Liver (tissue), 9 donors: ENCODE results near the gene MYO15B. TPM values are rescaled to one million over a fixed set of nuclear protein-coding genes. Genes with fewer than 3 reads are reported as not detected.
A peak's percentile ranks its signal among the peaks of the same experiment; 100 is the strongest.

Experiments used
- DNase-seq: peaks from one replicate; pipeline ENCODE4 v3.0.0-alpha.2; 2017; ENCODE audit warnings: low spot score
- H3K27ac ChIP-seq, 2 donors: one replicate each; pipeline ENCODE4 v1.7.0; 2013; ENCODE audit warnings: inconsistent platforms in 2 of 2, low read length in 2 of 2, control low read depth in 1 of 2, low read depth in 1 of 2, mild to moderate bottlenecking in 1 of 2
- H3K27me3 ChIP-seq, 4 donors: one replicate each; pipeline versions ENCODE4 v1.6.1 to v1.7.0; 2013; ENCODE audit warnings: low read length in 3 of 4, inconsistent platforms in 1 of 4, mild to moderate bottlenecking in 1 of 4, moderate library complexity in 1 of 4; ENCODE audit not compliant: control insufficient read depth in 4 of 4, insufficient read depth in 4 of 4
- H3K36me3 ChIP-seq, 4 donors: one replicate each; pipeline versions ENCODE4 v1.6.1 to v1.7.0; 2013; ENCODE audit warnings: low read length in 3 of 4, mild to moderate bottlenecking in 3 of 4, low read depth in 1 of 4, moderate library complexity in 1 of 4; ENCODE audit not compliant: control insufficient read depth in 4 of 4, insufficient read depth in 3 of 4
- H3K4me1 ChIP-seq, 4 donors: one replicate each; pipeline versions ENCODE4 v1.6.1 to v1.7.0; 2013; ENCODE audit warnings: low read length in 3 of 4, mild to moderate bottlenecking in 3 of 4, moderate library complexity in 1 of 4; ENCODE audit not compliant: control insufficient read depth in 4 of 4, insufficient read depth in 4 of 4
- H3K4me3 ChIP-seq, 3 donors: one replicate each; pipeline versions ENCODE4 v1.6.1 to v1.7.0; 2013; ENCODE audit warnings: low read length in 3 of 3, control low read depth in 1 of 3, low read depth in 1 of 3, mild to moderate bottlenecking in 1 of 3
- H3K9ac ChIP-seq, 2 donors: one replicate each; pipeline ENCODE4 v1.7.0; 2013; ENCODE audit warnings: low read length in 2 of 2, mild to moderate bottlenecking in 2 of 2, moderate library complexity in 2 of 2, control low read depth in 1 of 2, low read depth in 1 of 2
- H3K9me3 ChIP-seq, 4 donors: one replicate each; pipeline versions ENCODE4 v1.6.1 to v1.7.0; 2013; ENCODE audit warnings: low read length in 3 of 4; ENCODE audit not compliant: control insufficient read depth in 4 of 4
- ATF3 ChIP-seq: IDR thresholded peaks from 2 replicates; pipeline ENCODE4 v1.6.1; 2016; ENCODE audit warnings: antibody characterized with exemption
- CTCF ChIP-seq: fragments of 150-350 bp; IDR thresholded peaks from 2 replicates; pipeline ENCODE4 v1.5.1; 2017; ENCODE audit warnings: improper control_type of control experiment, low read depth, low read length; ENCODE audit not compliant: missing input control
- EGR1 ChIP-seq, 2 donors: IDR thresholded peaks; 2 replicates each; pipeline ENCODE4 v1.6.1; 2016 to 2018; ENCODE audit warnings: antibody characterized with exemption in 2 of 2, low read depth in 2 of 2
- FOXA1 ChIP-seq: IDR thresholded peaks from 2 replicates; pipeline ENCODE4 v1.6.1; 2016; ENCODE audit warnings: antibody characterized with exemption
- FOXA2 ChIP-seq: IDR thresholded peaks from 2 replicates; pipeline ENCODE4 v1.6.1; 2016; ENCODE audit warnings: antibody characterized with exemption
- GABPA ChIP-seq, 2 donors: IDR thresholded peaks in 1 of 2; conservative IDR thresholded peaks in 1 of 2; 2 replicates each; pipeline ENCODE4 v1.6.1; 2016; ENCODE audit warnings: antibody characterized with exemption in 2 of 2, mild to moderate bottlenecking in 1 of 2, moderate library complexity in 1 of 2
- HNF4A ChIP-seq, 2 donors: conservative IDR thresholded peaks; 2 replicates each; pipeline ENCODE4 v1.6.1; 2016; ENCODE audit warnings: antibody characterized with exemption in 2 of 2, mild to moderate bottlenecking in 2 of 2
- HNF4G ChIP-seq: IDR thresholded peaks from 2 replicates; pipeline ENCODE4 v1.6.1; 2016; ENCODE audit warnings: antibody characterized with exemption
- JUND ChIP-seq, 2 donors: IDR thresholded peaks; 2 replicates each; pipeline ENCODE4 v1.6.1; 2016; ENCODE audit warnings: antibody characterized with exemption in 2 of 2
- MAX ChIP-seq: IDR thresholded peaks from 2 replicates; pipeline ENCODE4 v1.6.1; 2016; ENCODE audit warnings: antibody characterized with exemption
- NR2F2 ChIP-seq: IDR thresholded peaks from 2 replicates; pipeline ENCODE4 v1.6.1; 2016; ENCODE audit warnings: antibody characterized with exemption
- RAD21 ChIP-seq, 2 donors: IDR thresholded peaks; 2 replicates each; pipeline ENCODE4 v1.6.1; 2016; ENCODE audit warnings: antibody characterized with exemption in 2 of 2, mild to moderate bottlenecking in 2 of 2
- REST ChIP-seq: IDR thresholded peaks from 2 replicates; pipeline ENCODE4 v1.6.1; 2016; ENCODE audit warnings: antibody characterized with exemption, mild to moderate bottlenecking
- RXRA ChIP-seq, 2 donors: IDR thresholded peaks; 2 replicates each; pipeline ENCODE4 v1.6.1; 2017 to 2018; ENCODE audit warnings: antibody characterized with exemption in 2 of 2, mild to moderate bottlenecking in 1 of 2
- SP1 ChIP-seq: IDR thresholded peaks from 2 replicates; pipeline ENCODE4 v1.6.1; 2018; ENCODE audit warnings: antibody characterized with exemption, mild to moderate bottlenecking
- TAF1 ChIP-seq: conservative IDR thresholded peaks from 2 replicates; pipeline ENCODE4 v1.6.1; 2016; ENCODE audit warnings: antibody characterized with exemption, mild to moderate bottlenecking
- YY1 ChIP-seq: IDR thresholded peaks from 2 replicates; pipeline ENCODE4 v1.6.1; 2016; ENCODE audit warnings: antibody characterized with exemption, mild to moderate bottlenecking
- ZBTB33 ChIP-seq: IDR thresholded peaks from 2 replicates; pipeline ENCODE4 v1.6.1; 2016; ENCODE audit warnings: antibody characterized with exemption
- WGBS: extraction: QIAGEN DNeasy Blood & Tissue Kit; methylation state at CpG from one replicate; pipeline ENCODE4 v1.1.7; 2013; 5-methylcytosine and 5-hydroxymethylcytosine counted together
- polyA plus RNA-seq, 2 donors: library from polyadenylated mRNA; stranded (reverse) in 1 of 2; unstranded in 1 of 2; fragments of 200-250 nt in 1 of 2; fragments of >200 nt in 1 of 2; fragmentation: Nextera tagmentation in 1 of 2; extraction: Ambion mirVana in 1 of 2; gene quantifications; one replicate each; pipeline versions ENCODE4 v1.2.1 to v1.2.3, GENCODE V29; 2013 to 2015
- total RNA-seq, 2 donors: library from RNA; depleted of rRNA; stranded (reverse); fragments of >200 nt; gene quantifications; one replicate each; pipeline ENCODE4 v1.2.3, GENCODE V29; 2014
- donor health status: healthy.
- donor health status: healthy.
- donor health status: healthy.
- donor health status: healthy.
- donor health status: healthy.

Gene MYO15B
- total and polyA plus RNA-seq, 4 donors = 13.3 to 34.4 (median 18.0) TPM

- TF ChIP-seq NR2F2 (peak; percentile 52), FOXA1 (peak; percentile 44)
Measured at GRCh38 chr17:75561927-75562603, 25.5 kb upstream of the MYO15B start (continued).

- Histone ChIP-seq H3K4me1 (peaks cover 12 to 32% (median 27%) of the 10 kb centered on the region in 4 donors), H3K9me3 (no peaks in the 10 kb centered on the region), H3K27ac (no peak overlapping the region), H3K36me3 (peaks cover 3 to 43% (median 25%) of the 10 kb centered on the region in 4 donors), H3K27me3 (no peaks in the 10 kb centered on the region), H3K4me3 (no peak overlapping the region), H3K9ac (no peak overlapping the region)
- TF ChIP-seq FOXA2 (no peak), ATF3 (no peak), GABPA (IDR thresholded peaks at IDR 0.05 in 1 of 2, conservative IDR thresholded peaks at IDR 0.05 in 1 of 2) (no peak), FOXA1 (no peak), RAD21 (IDR thresholded peaks at IDR 0.05) (no peak), RXRA (IDR thresholded peaks at IDR 0.05) (no peak), ZBTB33 (no peak), YY1 (no peak), HNF4A (conservative IDR thresholded peaks at IDR 0.05) (no peak), NR2F2 (no peak), REST (no peak), MAX (no peak), EGR1 (IDR thresholded peaks at IDR 0.05; ENCODE audit: low read depth in 2 of 2) (no peak), JUND (IDR thresholded peaks at IDR 0.05) (no peak), SP1 (no peak), TAF1 (no peak), CTCF (no peak), HNF4G (no peak)
- 97% methylated on average over 28 of the region's 28 CpGs for WGBS
- DNase-seq = no peak
Measured at GRCh38 chr17:75563063-75563758, 24.4 kb upstream of the MYO15B start.
